ENCODE measurements around the gene ADGRV1. TPM values are rescaled to one million over a fixed set of nuclear protein-coding genes. Genes with fewer than 3 reads are reported as not detected.

Gene ADGRV1
- total RNA-seq, 1 experiment from 2014 or later, result 64.8 TPM

DNA sequence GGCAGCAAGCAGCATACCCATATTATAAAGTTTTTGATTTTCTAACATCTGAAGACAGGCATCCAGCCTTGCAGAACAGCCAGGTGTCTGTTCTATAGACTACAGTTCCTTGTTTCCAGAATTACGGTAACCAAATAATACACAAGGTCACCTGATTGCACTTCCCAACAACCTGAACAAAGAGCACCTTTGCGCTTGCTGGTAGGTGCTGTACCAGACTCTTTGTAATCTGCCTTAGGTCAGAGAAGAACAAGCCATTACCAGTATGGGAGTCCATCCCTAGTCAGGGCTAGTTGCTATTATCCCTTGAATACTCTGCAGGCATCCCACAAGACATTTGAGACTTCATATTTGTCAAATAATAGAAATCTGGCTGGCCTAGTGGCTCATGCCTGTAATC is 568.3 kb downstream of the ADGRV1 start:
- H3K23ac ChIP-seq (ENCODE audit: insufficient read length, low read depth, low read length), result no peak overlapping the region
- no peak overlapping the region for H2BK20ac ChIP-seq (ENCODE audit: low read depth, low read length, poor library complexity, severe bottlenecking)
- DNase-seq, result no peak
- H3K9ac ChIP-seq (ENCODE audit: extremely low read depth, insufficient read length, low read length), result no peak overlapping the region
- no peaks in the 10 kb centered on the region for H3K9me3 ChIP-seq (ENCODE audit: control insufficient read depth, low read depth, low read length)
- H3K79me1 ChIP-seq (ENCODE audit: insufficient read depth, low read depth, low read length, poor library complexity, severe bottlenecking), result no peaks in the 10 kb centered on the region
- Mint-ChIP-seq H3K27me3 (ENCODE audit: low read depth) (no peaks in the 10 kb centered on the region), H3K4me1 (peaks cover 5 to 20% of the 10 kb centered on the region in 2 experiments), H3K4me3 (no peak overlapping the region), H3K9me3 (no peaks in the 10 kb centered on the region), H3K36me3 (ENCODE audit: insufficient read depth in 1 of 3, low read depth in 3 of 3) (peaks cover 0 to 4% (median 0%) of the 10 kb centered on the region in 3 experiments; a peak in 2 of 7 replicates), H3K27ac (no peak overlapping the region)
- no peak overlapping the region for H2BK120ac ChIP-seq (ENCODE audit: low read depth, low read length, poor library complexity, severe bottlenecking)
- H3K14ac ChIP-seq (ENCODE audit: insufficient read depth, low read length), result no peak overlapping the region
- no peaks in the 10 kb centered on the region for H3K23me2 ChIP-seq (ENCODE audit: insufficient read length, low read depth, low read length, poor library complexity, severe bottlenecking)
- no peaks in the 10 kb centered on the region for H3K4me1 ChIP-seq (ENCODE audit: insufficient read depth, low read length)
- no peak overlapping the region for H2AK5ac ChIP-seq (ENCODE audit: insufficient read length, low read length)
- no peak overlapping the region for H2BK12ac ChIP-seq (ENCODE audit: insufficient read length, low read depth, low read length)
- no peak overlapping the region for H4K8ac ChIP-seq (replicated peaks; ENCODE audit: insufficient read length, low read depth, low read length)
- H2BK5ac ChIP-seq (ENCODE audit: insufficient read length, low read length), result no peak overlapping the region
- no peak overlapping the region for H3K4me2 ChIP-seq (ENCODE audit: insufficient read depth, insufficient read length, low read length)
- H3K56ac ChIP-seq (ENCODE audit: insufficient read length, low read depth, low read length), result no peak overlapping the region
- no CpG with 5 or more reads among the region's 2 CpGs for WGBS (ENCODE audit: extremely low coverage, insufficient read length, low lambda C conversion rate)
- no peak overlapping the region for H3K27ac ChIP-seq (ENCODE audit: insufficient read length, low read depth, low read length)
- no peak overlapping the region for H2AFZ ChIP-seq (ENCODE audit: low read length)
- H4K20me1 ChIP-seq (ENCODE audit: control insufficient read depth, insufficient read depth, insufficient read length), result no peaks in the 10 kb centered on the region
- H3K4ac ChIP-seq (ENCODE audit: low read depth, low read length), result no peak overlapping the region
- TF ChIP-seq, protein P1, sequence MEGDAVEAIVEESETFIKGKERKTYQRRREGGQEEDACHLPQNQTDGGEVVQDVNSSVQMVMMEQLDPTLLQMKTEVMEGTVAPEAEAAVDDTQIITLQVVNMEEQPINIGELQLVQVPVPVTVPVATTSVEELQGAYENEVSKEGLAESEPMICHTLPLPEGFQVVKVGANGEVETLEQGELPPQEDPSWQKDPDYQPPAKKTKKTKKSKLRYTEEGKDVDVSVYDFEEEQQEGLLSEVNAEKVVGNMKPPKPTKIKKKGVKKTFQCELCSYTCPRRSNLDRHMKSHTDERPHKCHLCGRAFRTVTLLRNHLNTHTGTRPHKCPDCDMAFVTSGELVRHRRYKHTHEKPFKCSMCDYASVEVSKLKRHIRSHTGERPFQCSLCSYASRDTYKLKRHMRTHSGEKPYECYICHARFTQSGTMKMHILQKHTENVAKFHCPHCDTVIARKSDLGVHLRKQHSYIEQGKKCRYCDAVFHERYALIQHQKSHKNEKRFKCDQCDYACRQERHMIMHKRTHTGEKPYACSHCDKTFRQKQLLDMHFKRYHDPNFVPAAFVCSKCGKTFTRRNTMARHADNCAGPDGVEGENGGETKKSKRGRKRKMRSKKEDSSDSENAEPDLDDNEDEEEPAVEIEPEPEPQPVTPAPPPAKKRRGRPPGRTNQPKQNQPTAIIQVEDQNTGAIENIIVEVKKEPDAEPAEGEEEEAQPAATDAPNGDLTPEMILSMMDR (conservative IDR thresholded peaks at IDR 0.05), result no peak
- H3K27me3 ChIP-seq (ENCODE audit: insufficient read depth, low read length), result no peaks in the 10 kb centered on the region
- no peak overlapping the region for H3K18ac ChIP-seq (ENCODE audit: insufficient read length, low read depth, low read length)
- no peak overlapping the region for H4K91ac ChIP-seq (ENCODE audit: insufficient read length, low read depth, low read length)
- no peak overlapping the region for H2BK15ac ChIP-seq (ENCODE audit: low read depth, low read length)
- H3K79me2 ChIP-seq (ENCODE audit: insufficient read depth, low read length), result no peaks in the 10 kb centered on the region
- H3T11ph ChIP-seq (ENCODE audit: low read length), result no peak overlapping the region
- H4K5ac ChIP-seq (ENCODE audit: insufficient read length, low read depth, low read length), result no peak overlapping the region

Measured in H9 (cell line).